Body of pancreas (tissue), 4 donors: ENCODE measurements around the gene DENND5B.

Experiments used
- POLR2A ChIP-seq, 3 donors: fragments of 450-650 bp; IDR thresholded peaks; one replicate each; pipeline ENCODE4 v1.6.1; 2016; ENCODE audit warnings: antibody characterized with exemption in 3 of 3, mild to moderate bottlenecking in 2 of 3
- TF ChIP-seq, protein P1 (sequence below), 7 experiments: fragments of 450-650 bp in 4 of 7; fragments of 200-600 bp in 3 of 7; sonication (generic) in 3 of 7; IDR thresholded peaks; one replicate each; pipeline ENCODE4 v1.5.1; 2016 to 2019; ENCODE audit warnings: antibody characterized with exemption in 7 of 7

DNA sequence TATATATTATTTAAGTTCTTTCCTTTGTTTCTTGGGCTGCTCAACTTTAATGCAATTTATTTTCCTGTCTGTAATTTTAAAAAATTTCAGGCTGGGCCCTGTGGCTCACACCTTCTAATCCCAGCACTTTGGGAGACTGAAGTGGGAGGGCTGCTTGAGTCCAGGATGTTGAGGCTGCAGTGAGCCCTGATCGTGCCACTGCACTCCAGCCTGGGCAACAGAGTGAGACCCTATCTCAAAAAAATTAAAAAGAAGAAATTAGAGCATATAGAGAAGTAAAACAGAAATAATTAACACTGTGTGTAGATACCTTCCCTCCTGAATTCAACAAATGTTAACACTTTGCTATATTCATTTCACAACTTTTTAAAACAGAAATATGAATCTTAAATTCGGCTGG is 74.2 kb downstream of the DENND5B start:
- TF ChIP-seq, protein P1, sequence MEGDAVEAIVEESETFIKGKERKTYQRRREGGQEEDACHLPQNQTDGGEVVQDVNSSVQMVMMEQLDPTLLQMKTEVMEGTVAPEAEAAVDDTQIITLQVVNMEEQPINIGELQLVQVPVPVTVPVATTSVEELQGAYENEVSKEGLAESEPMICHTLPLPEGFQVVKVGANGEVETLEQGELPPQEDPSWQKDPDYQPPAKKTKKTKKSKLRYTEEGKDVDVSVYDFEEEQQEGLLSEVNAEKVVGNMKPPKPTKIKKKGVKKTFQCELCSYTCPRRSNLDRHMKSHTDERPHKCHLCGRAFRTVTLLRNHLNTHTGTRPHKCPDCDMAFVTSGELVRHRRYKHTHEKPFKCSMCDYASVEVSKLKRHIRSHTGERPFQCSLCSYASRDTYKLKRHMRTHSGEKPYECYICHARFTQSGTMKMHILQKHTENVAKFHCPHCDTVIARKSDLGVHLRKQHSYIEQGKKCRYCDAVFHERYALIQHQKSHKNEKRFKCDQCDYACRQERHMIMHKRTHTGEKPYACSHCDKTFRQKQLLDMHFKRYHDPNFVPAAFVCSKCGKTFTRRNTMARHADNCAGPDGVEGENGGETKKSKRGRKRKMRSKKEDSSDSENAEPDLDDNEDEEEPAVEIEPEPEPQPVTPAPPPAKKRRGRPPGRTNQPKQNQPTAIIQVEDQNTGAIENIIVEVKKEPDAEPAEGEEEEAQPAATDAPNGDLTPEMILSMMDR (IDR thresholded peaks at IDR 0.05): no peak
- no peak for TF ChIP-seq POLR2A (IDR thresholded peaks at IDR 0.05)
